CD4-positive, alpha-beta memory T cell (primary cell): ENCODE results near the gene NAP1L1. TPM values are rescaled to one million over a fixed set of nuclear protein-coding genes. Genes with fewer than 3 reads are reported as not detected.
A peak's percentile ranks its signal among the peaks of the same experiment; 100 is the strongest.

Experiments
- CTCF ChIA-PET: fragments of 350-600 bp; sonication (Branson Sonifier 250); formaldehyde crosslinking; loops from one replicate; lab custom pipeline; 2021; ENCODE audit warnings: inconsistent platforms; ENCODE audit not compliant: partially characterized antibody; lab: Charles Lee
- POLR2A ChIA-PET: fragments of 350-600 bp; sonication (Branson Sonifier 250); formaldehyde crosslinking; loops from one replicate; lab custom pipeline; 2021; ENCODE audit not compliant: partially characterized antibody; lab: Charles Lee
- DNase-seq, 5 donors: peaks; one replicate each; pipeline versions ENCODE4 v3.0.0 to v3.0.0-alpha.2; 2020 to 2022; ENCODE audit warnings: mixed read lengths in 1 of 5
- H3K27ac ChIP-seq: one replicate; pipeline ENCODE4 v1.7.0; 2013; ENCODE audit warnings: low read depth, low read length
- H3K27me3 ChIP-seq: 2 replicates; pipeline ENCODE4 v1.7.0; 2013; ENCODE audit warnings: mild to moderate bottlenecking, low read length, moderate library complexity; ENCODE audit not compliant: insufficient read depth
- H3K36me3 ChIP-seq: 2 replicates; pipeline ENCODE4 v1.7.0; 2013; ENCODE audit warnings: mild to moderate bottlenecking, low read length, moderate library complexity; ENCODE audit not compliant: insufficient read depth
- H3K4me1 ChIP-seq: 2 replicates; pipeline ENCODE4 v1.7.0; 2013; ENCODE audit warnings: mild to moderate bottlenecking, low read length, moderate library complexity; ENCODE audit not compliant: insufficient read depth
- H3K4me3 ChIP-seq, 2 donors: one replicate each; pipeline ENCODE4 v1.7.0; 2013; ENCODE audit warnings: low read length in 2 of 2, mild to moderate bottlenecking in 1 of 2
- H3K9me3 ChIP-seq, 2 donors: one replicate each; pipeline ENCODE4 v1.7.0; 2013; ENCODE audit warnings: low read length in 2 of 2, control low read depth in 1 of 2; ENCODE audit not compliant: control insufficient read depth in 1 of 2
- H3K27ac Mint-ChIP-seq, 7 donors: one replicate each; pipeline ENCODE4 v1.8.0; 2020 to 2021; ENCODE audit warnings: mixed read lengths in 7 of 7, mild to moderate bottlenecking in 6 of 7, inconsistent platforms in 3 of 7, moderate library complexity in 3 of 7
- H3K27me3 Mint-ChIP-seq, 2 donors: one replicate each; pipeline ENCODE4 v1.8.0; 2020 to 2021; ENCODE audit warnings: mixed read lengths in 2 of 2
- H3K36me3 Mint-ChIP-seq, 2 donors: one replicate each; pipeline ENCODE4 v1.8.0; 2020 to 2021; ENCODE audit warnings: mixed read lengths in 2 of 2, inconsistent platforms in 1 of 2, mild to moderate bottlenecking in 1 of 2
- H3K4me1 Mint-ChIP-seq, 4 donors: one replicate each; pipeline ENCODE4 v1.8.0; 2020 to 2021; ENCODE audit warnings: mixed read lengths in 4 of 4, mild to moderate bottlenecking in 1 of 4
- H3K4me3 Mint-ChIP-seq, 8 donors: one replicate each; pipeline ENCODE4 v1.8.0; 2020 to 2021; ENCODE audit warnings: mixed read lengths in 8 of 8, mild to moderate bottlenecking in 7 of 8, moderate library complexity in 6 of 8, inconsistent platforms in 3 of 8
- H3K9me3 Mint-ChIP-seq, 8 donors: one replicate each; pipeline ENCODE4 v1.8.0; 2020 to 2021; ENCODE audit warnings: mixed read lengths in 8 of 8, mild to moderate bottlenecking in 5 of 8, inconsistent platforms in 3 of 8, moderate library complexity in 1 of 8
- intact Hi-C: fragments of 100-400 bp; cut with micrococcal nuclease; formaldehyde crosslinking; loops from one replicate; pipeline ENCODE4 v1.15.1; 2023
- polyA plus RNA-seq, 2 donors: library from polyadenylated mRNA; unstranded; fragments of 300-500 nt; fragmentation: Illumina TruSeq; gene quantifications; one replicate each; pipeline ENCODE4 v1.2.3, GENCODE V29; 2021
- total RNA-seq, 2 experiments: library from RNA; stranded (reverse); gene quantifications; one replicate each; pipeline ENCODE4 v1.2.3, GENCODE V29; 2021

Gene NAP1L1
- total and polyA plus RNA-seq, 4 experiments from 2014 or later = 156 to 718 (median 438) TPM

DNA sequence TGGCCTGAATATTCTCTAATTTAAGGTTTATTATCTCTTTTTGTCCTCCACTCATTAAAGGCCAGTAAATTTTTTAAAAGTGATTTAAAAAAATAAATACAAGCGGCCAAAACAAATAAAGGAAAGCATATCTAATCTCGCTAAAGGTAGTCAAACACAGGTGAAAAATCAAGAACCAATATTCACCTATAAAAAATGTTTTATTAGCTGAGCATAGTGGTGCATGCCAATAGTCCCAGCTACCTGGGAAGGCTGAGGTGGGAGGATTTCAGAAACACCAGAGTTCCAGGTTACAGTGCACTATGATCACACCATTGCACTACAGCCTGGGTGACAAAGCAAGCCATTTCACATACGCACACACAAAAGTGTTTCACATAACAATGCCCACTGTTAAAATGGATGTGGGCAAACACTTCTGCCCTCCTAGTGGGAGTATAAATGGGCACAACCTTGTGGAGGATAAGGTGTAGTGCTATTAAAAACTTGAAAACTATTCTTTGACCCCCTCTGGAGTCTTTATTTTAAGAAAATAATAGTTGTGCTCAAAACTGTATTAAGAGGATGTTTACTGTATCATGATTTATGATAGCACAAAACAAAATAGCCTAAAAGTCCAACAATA is 32.7 kb upstream of the NAP1L1 start:
- Mint-ChIP-seq H3K27me3 (peaks cover 0 to 2% of the 10 kb centered on the region in 2 donors), H3K27ac (no peak overlapping the region), H3K4me1 (no peaks in the 10 kb centered on the region), H3K4me3 (no peak overlapping the region), H3K36me3 (no peaks in the 10 kb centered on the region), H3K9me3 (no peaks in the 10 kb centered on the region)
- no peak for DNase-seq
- Histone ChIP-seq H3K9me3 (no peaks in the 10 kb centered on the region), H3K27me3 (no peaks in the 10 kb centered on the region), H3K4me3 (no peak overlapping the region), H3K4me1 (no peaks in the 10 kb centered on the region), H3K27ac (no peak overlapping the region), H3K36me3 (no peaks in the 10 kb centered on the region)
- ChIA-PET POLR2A (no interaction called here), CTCF (no interaction called here)
- intact Hi-C loops = no loop called here

GRCh38 chr12:76113800-76114757 is 29.6 kb upstream of the NAP1L1 start:
- no peaks in the 10 kb centered on the region for H3K36me3 Mint-ChIP-seq
- peak overlapping the region in 1 of 7 donors; percentile 5 for H3K27ac Mint-ChIP-seq
- H3K4me1 Mint-ChIP-seq = no peaks in the 10 kb centered on the region
- Histone ChIP-seq H3K4me3 (no peak overlapping the region), H3K9me3 (no peaks in the 10 kb centered on the region), H3K27ac (no peak overlapping the region), H3K36me3 (no peaks in the 10 kb centered on the region), H3K4me1 (no peaks in the 10 kb centered on the region), H3K27me3 (no peaks in the 10 kb centered on the region)
- intact Hi-C loops = no loop called here
- POLR2A ChIA-PET = no interaction called here
- H3K27me3 Mint-ChIP-seq = peaks cover 0 to 2% of the 10 kb centered on the region in 2 donors
- no peak for DNase-seq
- no peak overlapping the region for H3K4me3 Mint-ChIP-seq
- no peaks in the 10 kb centered on the region for H3K9me3 Mint-ChIP-seq
- CTCF ChIA-PET = interaction anchor here (0.8 kb wide), 1 partner anchor 588 kb away, joined by 3 read pairs; no protein-coding TSS in a partner anchor

DNA sequence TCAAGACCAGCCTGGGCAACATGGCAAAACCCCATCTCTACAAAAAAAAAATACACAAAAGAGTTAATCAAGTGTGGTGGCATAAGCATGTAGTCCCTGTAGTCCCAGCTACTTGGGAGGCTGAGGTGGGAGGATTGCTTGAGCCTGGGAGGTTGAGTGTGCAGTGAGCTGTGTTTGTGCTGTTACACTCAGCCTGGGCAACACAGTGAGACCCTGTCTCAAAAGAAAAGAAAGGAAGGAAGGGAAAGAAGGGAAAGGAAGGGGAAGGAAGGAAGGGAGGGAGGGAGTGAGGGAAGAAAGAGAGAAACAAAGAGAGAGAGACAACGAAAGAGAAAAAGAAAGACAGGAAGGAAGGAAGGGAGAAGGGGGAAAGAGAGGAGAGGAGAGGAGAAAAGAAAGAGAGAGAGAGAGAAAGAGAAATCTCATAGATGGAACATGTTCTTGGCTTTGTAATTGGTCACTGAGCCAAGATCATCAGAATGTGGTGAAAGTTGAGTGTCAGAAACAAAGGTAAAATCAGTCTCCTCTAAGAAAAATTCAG is 26.8 kb upstream of the NAP1L1 start:
- H3K4me3 Mint-ChIP-seq = no peak overlapping the region
- CTCF ChIA-PET = interaction anchor here (0.7 kb wide), 1 partner anchor 56 kb away, joined by 3 read pairs; no protein-coding TSS in a partner anchor
- no peaks in the 10 kb centered on the region for H3K9me3 Mint-ChIP-seq
- intact Hi-C loops = no loop called here
- DNase-seq = no peak
- Histone ChIP-seq H3K36me3 (no peaks in the 10 kb centered on the region), H3K4me3 (no peak overlapping the region), H3K27ac (no peak overlapping the region), H3K9me3 (no peaks in the 10 kb centered on the region), H3K27me3 (no peaks in the 10 kb centered on the region), H3K4me1 (no peaks in the 10 kb centered on the region)
- H3K27ac Mint-ChIP-seq = peak overlapping the region in 1 of 7 donors; percentile 30
- no peaks in the 10 kb centered on the region for H3K4me1 Mint-ChIP-seq
- peaks cover 0 to 4% of the 10 kb centered on the region in 2 donors for H3K27me3 Mint-ChIP-seq
- POLR2A ChIA-PET = no interaction called here
- no peaks in the 10 kb centered on the region for H3K36me3 Mint-ChIP-seq

GRCh38 chr12:76109879-76110278 is 25.4 kb upstream of the NAP1L1 start:
- peaks cover 0 to 5% of the 10 kb centered on the region in 2 donors for H3K27me3 Mint-ChIP-seq
- Histone ChIP-seq H3K27me3 (no peaks in the 10 kb centered on the region), H3K4me3 (no peak overlapping the region), H3K36me3 (no peaks in the 10 kb centered on the region), H3K9me3 (no peaks in the 10 kb centered on the region), H3K27ac (no peak overlapping the region), H3K4me1 (no peaks in the 10 kb centered on the region)
- intact Hi-C loops = no loop called here
- no peaks in the 10 kb centered on the region for H3K4me1 Mint-ChIP-seq
- CTCF ChIA-PET = interaction anchor here (1.3 to 1.7 kb wide), 2 partner anchors 10 to 582 kb away, joined by 4 read pairs; no protein-coding TSS in a partner anchor
- no peak overlapping the region for H3K27ac Mint-ChIP-seq
- POLR2A ChIA-PET = no interaction called here
- no peak for DNase-seq
- no peaks in the 10 kb centered on the region for H3K36me3 Mint-ChIP-seq
- H3K4me3 Mint-ChIP-seq = no peak overlapping the region
- H3K9me3 Mint-ChIP-seq = no peaks in the 10 kb centered on the region

GRCh38 chr12:76108356-76108755 is 23.9 kb upstream of the NAP1L1 start:
- ChIA-PET CTCF (interaction anchor here (1.7 kb wide), 1 partner anchor 581 kb away, joined by 4 read pairs; no protein-coding TSS in a partner anchor), POLR2A (no interaction called here)
- no peaks in the 10 kb centered on the region for H3K36me3 Mint-ChIP-seq
- Histone ChIP-seq H3K4me1 (no peaks in the 10 kb centered on the region), H3K27ac (no peak overlapping the region), H3K36me3 (no peaks in the 10 kb centered on the region), H3K9me3 (no peaks in the 10 kb centered on the region), H3K27me3 (no peaks in the 10 kb centered on the region), H3K4me3 (no peak overlapping the region)
- H3K4me1 Mint-ChIP-seq = no peaks in the 10 kb centered on the region
- no peak overlapping the region for H3K4me3 Mint-ChIP-seq
- H3K27me3 Mint-ChIP-seq = peaks cover 0 to 5% of the 10 kb centered on the region in 2 donors
- peak overlapping the region in 1 of 7 donors; percentile 43 for H3K27ac Mint-ChIP-seq
- DNase-seq = no peak
- intact Hi-C loops = no loop called here
- no peaks in the 10 kb centered on the region for H3K9me3 Mint-ChIP-seq

DNA sequence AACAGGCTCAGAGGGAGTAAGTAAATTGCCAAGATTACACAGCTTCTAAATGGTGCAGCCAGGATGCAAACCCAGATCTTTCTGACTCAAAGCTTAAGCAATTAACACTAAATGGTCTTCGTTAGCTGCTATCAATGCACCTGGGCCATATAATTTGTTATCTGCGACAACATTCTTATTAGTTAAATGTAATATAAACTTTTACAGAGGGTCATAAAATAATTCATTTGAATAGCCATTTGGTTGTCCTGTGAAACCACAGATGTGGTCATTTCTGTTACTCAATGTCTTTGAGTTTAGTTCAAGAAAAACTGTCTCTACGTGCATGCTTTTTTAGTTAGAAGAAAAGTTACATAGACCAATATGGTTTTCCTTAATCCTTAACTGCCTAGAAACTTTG is 22.1 kb upstream of the NAP1L1 start:
- no peak overlapping the region for H3K27ac ChIP-seq
- POLR2A ChIA-PET = no interaction called here
- Mint-ChIP-seq H3K27ac (no peak overlapping the region), H3K4me3 (no peak overlapping the region), H3K36me3 (no peaks in the 10 kb centered on the region), H3K9me3 (no peaks in the 10 kb centered on the region), H3K27me3 (peaks cover 1 to 3% of the 10 kb centered on the region in 2 donors), H3K4me1 (no peaks in the 10 kb centered on the region)
- H3K9me3 ChIP-seq = no peaks in the 10 kb centered on the region
- DNase-seq = no peak
- no peaks in the 10 kb centered on the region for H3K4me1 ChIP-seq
- H3K4me3 ChIP-seq = no peak overlapping the region
- H3K36me3 ChIP-seq = no peaks in the 10 kb centered on the region
- no peaks in the 10 kb centered on the region for H3K27me3 ChIP-seq
- CTCF ChIA-PET = interaction anchor here (1.3 kb wide), 1 partner anchor 52 kb away, joined by 3 read pairs; no protein-coding TSS in a partner anchor
- intact Hi-C loops = no loop called here

- Histone ChIP-seq H3K36me3 (no peaks in the 10 kb centered on the region), H3K27ac (no peak overlapping the region), H3K9me3 (no peaks in the 10 kb centered on the region), H3K27me3 (no peaks in the 10 kb centered on the region), H3K4me1 (no peaks in the 10 kb centered on the region), H3K4me3 (no peak overlapping the region)
- Mint-ChIP-seq H3K27ac (no peak overlapping the region), H3K4me3 (no peak overlapping the region), H3K27me3 (peaks cover 1 to 3% of the 10 kb centered on the region in 2 donors), H3K36me3 (no peaks in the 10 kb centered on the region), H3K9me3 (no peaks in the 10 kb centered on the region), H3K4me1 (no peaks in the 10 kb centered on the region)
- CTCF ChIA-PET = no interaction called here
- POLR2A ChIA-PET = interaction anchor here (0.6 kb wide), 1 partner anchor 52 kb away, joined by 3 read pairs; no protein-coding TSS in a partner anchor
- DNase-seq = no peak
- intact Hi-C loops = no loop called here
These were observed 19.5 kb upstream of the NAP1L1 start for GRCh38 chr12:76103958-76104357.
